Measurements from ENCODE around the gene RLN1.
"Not testable (repeated sequence)": the region's sequence is repeated elsewhere in the genome, so short reads cannot be mapped to it uniquely, and the experiment has no call there.

The RLN1 gene

GRCh38 chr9:5336688-5337087 lies 3.0 kb downstream of the RLN1 start:
- peak; percentile 56 for DNase-seq
- 0 out of 2 replicates have a peak overlapping the region, but pooled peaks have one; percentile 14 for H3K4me3 ChIP-seq (ENCODE audit: low read length)
- H3K27ac ChIP-seq (ENCODE audit: low read length) = peak overlapping the region; percentile 25; the same call in 1 of the 2 replicates
- no peak overlapping the region for H3K9ac ChIP-seq (ENCODE audit: low read length)
- H3K9me3 ChIP-seq (replicated peaks; ENCODE audit: insufficient read depth, low read length) = no peaks in the 10 kb centered on the region
- no peaks in the 10 kb centered on the region for H4K20me1 ChIP-seq (ENCODE audit: insufficient read depth, low read length)
- H3K9me2 ChIP-seq (replicated peaks; ENCODE audit: insufficient read depth, low read length) = no peaks in the 10 kb centered on the region
- no peaks in the 10 kb centered on the region for H3K27me3 ChIP-seq (replicated peaks; ENCODE audit: insufficient read depth, low read length)
- H3K4me1 ChIP-seq (ENCODE audit: low read length) = peaks cover 11% of the 10 kb centered on the region
- H3K36me3 ChIP-seq (replicated peaks; ENCODE audit: insufficient read depth, low read length) = no peaks in the 10 kb centered on the region
- H3K4me2 ChIP-seq (ENCODE audit: low read depth, low read length) = peak overlapping the region; percentile 67
- H2AFZ ChIP-seq (ENCODE audit: low read length) = peak overlapping the region; percentile 21; the same call in 1 of the 2 replicates
- H3K79me2 ChIP-seq (ENCODE audit: low read length) = no peaks in the 10 kb centered on the region
- H3F3A ChIP-seq (ENCODE audit: insufficient read depth, low read length) = peaks cover 4% of the 10 kb centered on the region; the same call in 1 of the 2 replicates
- TF ChIP-seq EZH2phosphoT487 (IDR thresholded peaks at IDR 0.05; ENCODE audit: low read length) (no peak), EZH2 (optimal IDR thresholded peaks at IDR 0.05; ENCODE audit: low read depth, low read length) (no peak)
- TF ChIP-seq, protein P1, sequence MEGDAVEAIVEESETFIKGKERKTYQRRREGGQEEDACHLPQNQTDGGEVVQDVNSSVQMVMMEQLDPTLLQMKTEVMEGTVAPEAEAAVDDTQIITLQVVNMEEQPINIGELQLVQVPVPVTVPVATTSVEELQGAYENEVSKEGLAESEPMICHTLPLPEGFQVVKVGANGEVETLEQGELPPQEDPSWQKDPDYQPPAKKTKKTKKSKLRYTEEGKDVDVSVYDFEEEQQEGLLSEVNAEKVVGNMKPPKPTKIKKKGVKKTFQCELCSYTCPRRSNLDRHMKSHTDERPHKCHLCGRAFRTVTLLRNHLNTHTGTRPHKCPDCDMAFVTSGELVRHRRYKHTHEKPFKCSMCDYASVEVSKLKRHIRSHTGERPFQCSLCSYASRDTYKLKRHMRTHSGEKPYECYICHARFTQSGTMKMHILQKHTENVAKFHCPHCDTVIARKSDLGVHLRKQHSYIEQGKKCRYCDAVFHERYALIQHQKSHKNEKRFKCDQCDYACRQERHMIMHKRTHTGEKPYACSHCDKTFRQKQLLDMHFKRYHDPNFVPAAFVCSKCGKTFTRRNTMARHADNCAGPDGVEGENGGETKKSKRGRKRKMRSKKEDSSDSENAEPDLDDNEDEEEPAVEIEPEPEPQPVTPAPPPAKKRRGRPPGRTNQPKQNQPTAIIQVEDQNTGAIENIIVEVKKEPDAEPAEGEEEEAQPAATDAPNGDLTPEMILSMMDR (IDR thresholded peaks at IDR 0.05; ENCODE audit: low read length) = no peak

DNA sequence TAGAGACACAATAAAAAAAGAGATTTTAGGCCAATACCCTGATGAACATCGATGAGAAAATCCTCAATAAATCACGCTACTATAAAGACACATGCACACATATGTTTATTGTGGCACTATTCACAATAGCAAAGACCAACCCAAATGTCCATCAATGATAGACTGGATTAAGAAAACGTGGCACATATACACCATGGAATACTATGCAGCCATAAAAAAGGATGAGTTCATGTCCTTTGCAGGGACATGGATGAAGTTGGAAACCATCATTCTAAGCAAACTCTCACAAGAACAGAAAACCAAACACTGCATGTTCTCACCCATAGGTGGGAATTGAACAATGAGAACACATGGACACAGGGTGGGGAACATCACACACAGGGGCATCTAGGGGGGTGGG lies 8.4 kb downstream of the RLN1 start:
- H3K4me2 ChIP-seq (ENCODE audit: low read depth, low read length); H4K20me1 ChIP-seq (ENCODE audit: insufficient read depth, low read length); H3K4me1 ChIP-seq (ENCODE audit: low read length); H3K27me3 ChIP-seq (replicated peaks; ENCODE audit: insufficient read depth, low read length); H3K4me3 ChIP-seq (ENCODE audit: low read length); H3K9me2 ChIP-seq (replicated peaks; ENCODE audit: insufficient read depth, low read length); H3K9ac ChIP-seq (ENCODE audit: low read length); H2AFZ ChIP-seq (ENCODE audit: low read length); DNase-seq; H3F3A ChIP-seq (ENCODE audit: insufficient read depth, low read length); H3K79me2 ChIP-seq (ENCODE audit: low read length); H3K9me3 ChIP-seq (replicated peaks; ENCODE audit: insufficient read depth, low read length); H3K36me3 ChIP-seq (replicated peaks; ENCODE audit: insufficient read depth, low read length); H3K27ac ChIP-seq (ENCODE audit: low read length): not testable (repeated sequence)

GRCh38 chr9:5326893-5327548 lies 12.7 kb downstream of the RLN1 start:
- no peak overlapping the region for H3K9ac ChIP-seq (ENCODE audit: low read length)
- no peak overlapping the region for H2AFZ ChIP-seq (ENCODE audit: low read length)
- no peaks in the 10 kb centered on the region for H3K36me3 ChIP-seq (replicated peaks; ENCODE audit: insufficient read depth, low read length)
- H4K20me1 ChIP-seq (ENCODE audit: insufficient read depth, low read length) = no peaks in the 10 kb centered on the region
- H3K27me3 ChIP-seq (replicated peaks; ENCODE audit: insufficient read depth, low read length) = no peaks in the 10 kb centered on the region
- H3K9me2 ChIP-seq (replicated peaks; ENCODE audit: insufficient read depth, low read length) = no peaks in the 10 kb centered on the region
- no peak overlapping the region for H3K27ac ChIP-seq (ENCODE audit: low read length)
- no peak overlapping the region for H3K4me2 ChIP-seq (ENCODE audit: low read depth, low read length)
- no peaks in the 10 kb centered on the region for H3K9me3 ChIP-seq (replicated peaks; ENCODE audit: insufficient read depth, low read length)
- DNase-seq = no peak
- H3K4me1 ChIP-seq (ENCODE audit: low read length) = no peaks in the 10 kb centered on the region
- H3K79me2 ChIP-seq (ENCODE audit: low read length) = no peaks in the 10 kb centered on the region
- no peaks in the 10 kb centered on the region for H3F3A ChIP-seq (ENCODE audit: insufficient read depth, low read length)
- H3K4me3 ChIP-seq (ENCODE audit: low read length) = no peak overlapping the region
- TF ChIP-seq EZH2 (optimal IDR thresholded peaks at IDR 0.05; ENCODE audit: low read depth, low read length) (no peak), EZH2phosphoT487 (IDR thresholded peaks at IDR 0.05; ENCODE audit: low read length) (no peak)
- TF ChIP-seq, protein P1 (IDR thresholded peaks at IDR 0.05; ENCODE audit: low read length) = no peak

DNA sequence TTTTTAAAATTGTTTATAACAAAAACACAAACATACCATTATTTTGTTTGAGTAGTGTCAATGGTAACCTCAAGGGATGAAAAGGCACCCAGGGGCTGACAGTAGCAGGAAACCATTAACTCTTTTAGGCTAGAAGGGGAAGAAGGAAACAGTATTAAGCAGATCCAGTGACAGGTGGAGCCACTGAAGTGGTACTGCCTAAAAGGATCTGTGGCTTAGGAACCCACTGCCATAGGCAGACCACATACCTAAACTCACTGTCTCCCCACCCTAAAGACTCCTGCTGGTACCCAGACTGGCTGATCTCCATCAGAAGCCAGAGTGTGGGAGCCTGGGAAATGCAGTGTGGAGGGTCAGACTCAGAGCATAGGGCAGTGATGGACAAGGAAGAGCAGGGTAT lies 13.5 kb downstream of the RLN1 start:
- Histone ChIP-seq H3K4me1 (ENCODE audit: low read length) (no peaks in the 10 kb centered on the region), H3K9me3 (replicated peaks; ENCODE audit: insufficient read depth, low read length) (no peaks in the 10 kb centered on the region), H3K9ac (ENCODE audit: low read length) (no peak overlapping the region), H3K79me2 (ENCODE audit: low read length) (no peaks in the 10 kb centered on the region), H3F3A (ENCODE audit: insufficient read depth, low read length) (no peaks in the 10 kb centered on the region), H3K27me3 (replicated peaks; ENCODE audit: insufficient read depth, low read length) (no peaks in the 10 kb centered on the region), H3K4me3 (ENCODE audit: low read length) (no peak overlapping the region), H4K20me1 (ENCODE audit: insufficient read depth, low read length) (no peaks in the 10 kb centered on the region), H2AFZ (ENCODE audit: low read length) (no peak overlapping the region), H3K4me2 (ENCODE audit: low read depth, low read length) (no peak overlapping the region), H3K27ac (ENCODE audit: low read length) (no peak overlapping the region), H3K9me2 (replicated peaks; ENCODE audit: insufficient read depth, low read length) (no peaks in the 10 kb centered on the region), H3K36me3 (replicated peaks; ENCODE audit: insufficient read depth, low read length) (no peaks in the 10 kb centered on the region)
- TF ChIP-seq EZH2phosphoT487 (IDR thresholded peaks at IDR 0.05; ENCODE audit: low read length) (no peak), EZH2 (optimal IDR thresholded peaks at IDR 0.05; ENCODE audit: low read depth, low read length) (no peak)
- TF ChIP-seq, protein P1 (IDR thresholded peaks at IDR 0.05; ENCODE audit: low read length) = no peak
- no peak for DNase-seq

GRCh38 chr9:5321601-5322000 lies 18.1 kb downstream of the RLN1 start:
- DNase-seq; H3K9me2 ChIP-seq (replicated peaks; ENCODE audit: insufficient read depth, low read length); H2AFZ ChIP-seq (ENCODE audit: low read length); H3K27me3 ChIP-seq (replicated peaks; ENCODE audit: insufficient read depth, low read length); H3K9me3 ChIP-seq (replicated peaks; ENCODE audit: insufficient read depth, low read length); H3K27ac ChIP-seq (ENCODE audit: low read length); H3K4me3 ChIP-seq (ENCODE audit: low read length); H3K36me3 ChIP-seq (replicated peaks; ENCODE audit: insufficient read depth, low read length); H3K4me1 ChIP-seq (ENCODE audit: low read length); H3K79me2 ChIP-seq (ENCODE audit: low read length); H3K4me2 ChIP-seq (ENCODE audit: low read depth, low read length); H4K20me1 ChIP-seq (ENCODE audit: insufficient read depth, low read length); H3F3A ChIP-seq (ENCODE audit: insufficient read depth, low read length); H3K9ac ChIP-seq (ENCODE audit: low read length): not testable (repeated sequence)

Measured in MM.1S (cell line).